Lower leg skin (tissue), 4 donors: Measurements from ENCODE around the gene VSIR. TPM values are rescaled to one million over a fixed set of nuclear protein-coding genes. Genes with fewer than 3 reads are reported as not detected.

Experiments used
- DNase-seq, 2 donors: peaks; one replicate each; pipeline ENCODE4 v3.0.0-alpha.2; 2019; ENCODE audit warnings: low spot score in 2 of 2
- H3K4me3 ChIP-seq: fragments of 200-600 bp; sonication (generic); 2 replicates; pipeline ENCODE4 v1.5.1; 2017; ENCODE audit warnings: mild to moderate bottlenecking, low read depth; ENCODE audit not compliant: poor library complexity, severe bottlenecking
- CTCF ChIP-seq, 3 donors: fragments of 450-650 bp; IDR thresholded peaks; one replicate each; pipeline ENCODE4 v1.5.1; 2016; ENCODE audit warnings: antibody characterized with exemption in 3 of 3, mild to moderate bottlenecking in 3 of 3, moderate library complexity in 2 of 3
- POLR2A ChIP-seq, 2 donors: fragments of 450-650 bp; IDR thresholded peaks; one replicate each; pipeline ENCODE4 v1.6.1; 2016 to 2017; ENCODE audit warnings: antibody characterized with exemption in 2 of 2, mild to moderate bottlenecking in 1 of 2, moderate library complexity in 1 of 2
- WGBS, 2 donors: methylation state at CpG; one replicate each; pipeline ENCODE4 v1.1.5; 2018; 5-methylcytosine and 5-hydroxymethylcytosine counted together
- intact Hi-C: fragments of 100-400 bp; cut with DNase I; formaldehyde crosslinking; loops from one replicate; pipeline ENCODE4 v1.15.0; 2023; ENCODE audit warnings: low total_unique reads
- total RNA-seq, 4 donors: library from RNA; depleted of rRNA; stranded (reverse); fragments of >200 nt; gene quantifications; one replicate each; pipeline ENCODE4 v1.1.0, GENCODE V29; 2016

VSIR gene
- total RNA-seq, 4 donors from 2014 or later: 14.5 to 56.5 (median 23.2) TPM

- WGBS, 2 donors: 31 to 41% methylated on average over 4 of the region's 4 CpGs
Measured at GRCh38 chr10:71714031-71714410, 59.3 kb downstream of the VSIR start.

GRCh38 chr10:71713135-71714030, 59.9 kb downstream of the VSIR start:
- WGBS, 2 donors: 1 to 4% methylated on average over 12 of the region's 12 CpGs
- peak; percentile 87 to 97 for DNase-seq
- intact Hi-C loops: no loop called here
- TF ChIP-seq CTCF (IDR thresholded peaks at IDR 0.05) (no peak), POLR2A (IDR thresholded peaks at IDR 0.05) (no peak)
- H3K4me3 ChIP-seq: no peak overlapping the region

More at GRCh38 chr10:71714031-71714410, 59.3 kb downstream of the VSIR start:
- TF ChIP-seq POLR2A (IDR thresholded peaks at IDR 0.05) (no peak), CTCF (IDR thresholded peaks at IDR 0.05) (no peak)
- H3K4me3 ChIP-seq: no peak overlapping the region
- intact Hi-C loops: no loop called here
- no peak for DNase-seq

GRCh38 chr10:71712572-71713134, 60.7 kb downstream of the VSIR start:
- 56 to 61% methylated on average over 12 to 17 of the region's 17 CpGs for WGBS, 2 donors
- intact Hi-C loops: no loop called here
- H3K4me3 ChIP-seq: no peak overlapping the region
- TF ChIP-seq POLR2A (IDR thresholded peaks at IDR 0.05) (no peak), CTCF (IDR thresholded peaks at IDR 0.05) (no peak)
- no peak for DNase-seq

GRCh38 chr10:71712170-71712569, 61.1 kb downstream of the VSIR start:
- 95 to 97% methylated on average over 2 of the region's 2 CpGs for WGBS, 2 donors

DNA sequence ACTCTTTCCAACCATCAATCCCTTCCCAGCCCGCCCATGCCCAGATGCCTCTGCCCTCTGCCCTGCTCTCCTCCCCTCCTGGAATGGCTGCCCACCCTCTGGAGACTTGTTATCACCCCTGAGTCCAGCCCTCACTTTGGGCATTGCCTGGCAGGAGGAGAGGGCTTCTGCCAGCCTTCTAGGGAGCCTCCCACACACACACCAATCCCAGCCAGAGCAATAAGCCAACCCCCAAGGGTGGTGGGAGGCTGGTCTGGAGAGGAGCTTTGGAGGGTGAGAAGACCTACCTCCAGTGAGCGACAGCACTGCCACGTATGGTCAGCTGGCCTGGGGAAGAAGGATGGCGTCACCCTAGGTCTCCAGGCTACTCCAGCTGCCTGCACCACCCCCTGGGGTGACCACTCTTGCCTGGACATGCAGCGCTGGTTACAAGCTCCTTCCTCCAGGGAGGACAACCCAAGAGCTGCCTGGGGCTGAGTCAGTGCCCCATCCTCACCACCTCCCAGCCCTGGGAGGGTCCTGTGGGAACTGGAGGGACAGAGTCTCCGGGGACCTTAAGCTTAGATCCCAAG, 62.2 kb downstream of the VSIR start:
- 94 to 96% methylated on average over 2 to 6 of the region's 6 CpGs for WGBS, 2 donors
- no peak overlapping the region for H3K4me3 ChIP-seq
- DNase-seq: no peak
- intact Hi-C loops: no loop called here
- TF ChIP-seq CTCF (IDR thresholded peaks at IDR 0.05): no peak
- TF ChIP-seq POLR2A (IDR thresholded peaks at IDR 0.05): no peak

More at GRCh38 chr10:71712170-71712569, 61.1 kb downstream of the VSIR start:
- no peak for TF ChIP-seq POLR2A (IDR thresholded peaks at IDR 0.05)
- no peak for TF ChIP-seq CTCF (IDR thresholded peaks at IDR 0.05)
- DNase-seq: no peak
- intact Hi-C loops: no loop called here
- no peak overlapping the region for H3K4me3 ChIP-seq
